ENCODE data around the gene PRDX6. TPM values are rescaled to one million over a fixed set of nuclear protein-coding genes. Genes with fewer than 3 reads are reported as not detected.
A peak's percentile ranks its signal among the peaks of the same experiment; 100 is the strongest.

Gene PRDX6, protein sequence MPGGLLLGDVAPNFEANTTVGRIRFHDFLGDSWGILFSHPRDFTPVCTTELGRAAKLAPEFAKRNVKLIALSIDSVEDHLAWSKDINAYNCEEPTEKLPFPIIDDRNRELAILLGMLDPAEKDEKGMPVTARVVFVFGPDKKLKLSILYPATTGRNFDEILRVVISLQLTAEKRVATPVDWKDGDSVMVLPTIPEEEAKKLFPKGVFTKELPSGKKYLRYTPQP
- polyA plus RNA-seq (ENCODE audit: insufficient read length in 10 of 10): 100 to 1,000 TPM; 356 to 645 (median 456) TPM
- long read RNA-seq, donor 1, transcript PRDX6-201 (5 exons, 1,751 nt): major isoform, 213 of 343 reads
- long read RNA-seq, donor 1, transcript PRDX6-203 (4 exons, 859 nt): minor isoform, 9 of 343 reads
- long read RNA-seq, donor 1, partial matches to known transcripts: 98 of 343 reads
- long read RNA-seq, donor 1, other reads (novel, unspliced or antisense): 19 of 343 reads
- long read RNA-seq, donor 2, transcript PRDX6-203 (4 exons, 859 nt): minor isoform, 8 of 251 reads
- long read RNA-seq, donor 2, transcript PRDX6-201 (5 exons, 1,751 nt): major isoform, 183 of 251 reads
- long read RNA-seq, donor 2, partial matches to known transcripts: 53 of 251 reads
- long read RNA-seq, donor 2, other reads (novel, unspliced or antisense): 5 of 251 reads
- long read RNA-seq, donor 3: 0 reads
- long read RNA-seq, donor 4, transcript PRDX6-203 (4 exons, 859 nt): minor isoform, 6 of 214 reads
- long read RNA-seq, donor 4, transcript PRDX6-201 (5 exons, 1,751 nt): major isoform, 147 of 214 reads
- long read RNA-seq, donor 4, partial matches to known transcripts: 61 of 214 reads
- long read RNA-seq, donor 4, other reads (novel, unspliced or antisense): 0 of 214 reads
- long read RNA-seq, donor 5, transcript PRDX6-201 (5 exons, 1,751 nt): major isoform, 239 of 394 reads
- long read RNA-seq, donor 5, transcript PRDX6-203 (4 exons, 859 nt): minor isoform, 22 of 394 reads
- long read RNA-seq, donor 5, partial matches to known transcripts: 115 of 394 reads
- long read RNA-seq, donor 5, other reads (novel, unspliced or antisense): 15 of 394 reads
- long read RNA-seq, donor 6, transcript PRDX6-201 (5 exons, 1,751 nt): major isoform, 217 of 286 reads
- long read RNA-seq, donor 6, transcript PRDX6-203 (4 exons, 859 nt): minor isoform, 8 of 286 reads
- long read RNA-seq, donor 6, partial matches to known transcripts: 54 of 286 reads
- long read RNA-seq, donor 6, other reads (novel, unspliced or antisense): 7 of 286 reads
- long read RNA-seq, donor 7, transcript PRDX6-203 (4 exons, 859 nt): minor isoform, 9 of 205 reads
- long read RNA-seq, donor 7, transcript PRDX6-201 (5 exons, 1,751 nt): major isoform, 146 of 205 reads
- long read RNA-seq, donor 7, partial matches to known transcripts: 47 of 205 reads
- long read RNA-seq, donor 7, other reads (novel, unspliced or antisense): 0 of 205 reads
- long read RNA-seq, donor 8, transcript PRDX6-201 (5 exons, 1,751 nt): major isoform, 141 of 211 reads
- long read RNA-seq, donor 8, transcript PRDX6-203 (4 exons, 859 nt): minor isoform, 7 of 211 reads
- long read RNA-seq, donor 8, partial matches to known transcripts: 61 of 211 reads
- long read RNA-seq, donor 8, other reads (novel, unspliced or antisense): 0 of 211 reads
- long read RNA-seq, donor 9, transcript PRDX6-201 (5 exons, 1,751 nt): major isoform, 17 of 31 reads
- long read RNA-seq, donor 9, partial matches to known transcripts: 12 of 31 reads
- long read RNA-seq, donor 9, other reads (novel, unspliced or antisense): 0 of 31 reads

DNA sequence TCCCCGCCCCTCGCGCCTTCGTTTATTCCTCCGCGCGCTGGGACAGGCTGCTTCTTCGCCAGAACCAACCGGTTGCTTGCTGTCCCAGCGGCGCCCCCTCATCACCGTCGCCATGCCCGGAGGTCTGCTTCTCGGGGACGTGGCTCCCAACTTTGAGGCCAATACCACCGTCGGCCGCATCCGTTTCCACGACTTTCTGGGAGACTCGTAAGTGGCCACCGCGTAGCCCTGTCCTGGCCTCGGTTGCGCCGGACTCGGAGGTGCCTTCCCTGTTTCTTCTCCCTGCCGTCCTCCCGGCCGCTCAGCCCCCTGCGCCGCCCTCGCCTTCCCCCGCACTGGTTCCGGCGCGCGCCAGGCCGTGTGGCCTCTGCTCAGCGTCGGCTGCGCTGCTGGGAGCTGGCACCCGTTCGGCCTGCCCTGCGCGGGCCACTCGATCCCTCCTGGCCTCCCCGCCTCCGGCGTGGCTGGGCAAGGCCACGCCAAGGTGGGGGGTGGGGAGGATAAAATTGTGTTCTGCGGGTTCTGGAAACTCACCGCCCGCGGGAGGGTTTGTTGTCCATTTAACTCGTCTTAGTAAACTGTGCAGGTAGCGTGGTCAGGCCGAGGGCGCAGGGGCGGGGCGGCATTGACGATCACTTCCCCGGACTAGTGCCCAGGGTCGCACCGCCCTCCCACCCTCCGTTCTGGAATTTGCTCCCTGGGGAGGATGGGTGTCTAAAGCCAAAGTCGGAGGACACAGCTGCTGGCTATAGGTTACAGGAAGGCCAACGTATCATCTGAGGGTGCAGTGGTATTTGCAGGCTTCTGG is at the start of gene PRDX6:
PRDX6 (plus strand) TSS at position 50 of the 808 bp plus-strand sequence; CDS start at position 113, 63 bp downstream.
- DNase-seq: peak; percentile 86 to 93 (median 88)

DNA sequence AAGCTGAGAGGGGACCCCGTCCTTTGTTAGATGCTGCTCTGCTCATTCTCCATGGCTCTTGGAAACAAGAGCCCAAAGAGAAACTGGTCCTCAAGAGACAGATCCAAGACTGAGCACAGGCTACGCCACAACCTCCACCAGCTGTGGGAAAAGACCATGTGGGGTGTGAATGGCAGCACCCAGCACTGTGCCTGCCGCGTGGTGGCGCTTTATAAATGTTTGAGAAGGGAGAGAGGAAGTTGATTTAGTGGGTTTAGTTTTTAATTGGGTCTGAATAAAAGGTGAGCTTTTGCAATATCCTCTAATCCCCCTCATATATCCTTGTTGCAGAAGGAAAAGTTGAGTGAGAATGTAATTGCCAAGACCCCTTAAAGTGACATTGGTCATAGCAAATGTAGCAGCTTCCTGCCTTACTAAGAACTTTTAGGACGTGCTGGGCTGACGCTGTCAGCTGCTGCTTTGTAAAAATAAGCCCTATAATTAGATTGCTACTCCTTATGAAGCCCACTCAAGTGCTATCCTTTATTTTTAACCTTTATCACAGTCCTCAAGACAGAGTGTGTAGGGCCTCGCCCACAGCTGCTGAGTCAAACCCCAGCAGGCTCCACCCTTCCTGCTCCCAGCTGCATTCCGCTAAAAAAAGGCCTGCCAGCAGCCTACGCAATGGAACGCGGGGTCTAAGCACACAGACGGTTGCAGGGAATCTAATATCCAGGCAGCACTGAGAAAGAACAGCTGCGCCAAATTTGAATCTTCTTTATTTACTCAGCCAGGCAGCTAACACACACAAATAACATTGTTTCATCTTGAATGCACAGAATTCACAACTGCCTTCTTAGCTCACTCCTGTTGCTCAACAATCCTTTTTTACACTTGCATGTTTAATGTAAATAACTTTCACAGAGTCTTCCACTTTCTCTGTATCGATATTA is 47.4 kb upstream of the PRDX6 start:
- DNase-seq: peak; percentile 96 to 99 (median 98)

DNA sequence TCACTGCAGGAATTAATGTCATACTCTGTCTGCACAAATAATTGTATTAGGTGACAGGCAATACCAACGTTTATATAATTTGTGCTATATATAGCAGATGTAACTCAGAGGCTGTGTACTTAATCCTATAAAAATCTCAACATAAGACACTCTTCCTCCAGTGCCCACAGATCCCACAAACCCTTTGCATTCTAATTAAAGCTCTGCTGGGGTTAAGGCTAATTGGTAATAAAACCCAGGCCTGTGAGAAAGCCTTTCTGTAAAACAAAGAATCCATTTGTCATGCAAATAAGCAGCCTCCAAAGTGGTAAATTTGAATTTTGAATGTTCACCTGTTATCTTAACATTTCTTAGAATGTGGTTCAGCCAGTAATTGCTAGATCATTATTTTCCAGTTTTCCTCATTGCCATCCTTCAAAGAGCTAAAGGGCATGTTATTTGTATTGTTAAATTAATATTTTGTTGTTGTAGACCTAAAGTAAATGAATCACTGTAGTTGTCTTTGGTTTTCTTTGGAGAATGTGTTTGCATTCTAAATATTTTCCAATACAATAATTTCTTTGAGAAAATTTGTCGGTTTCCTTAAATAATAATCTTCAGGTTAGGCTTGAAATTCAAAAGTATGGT is 46.3 kb upstream of the PRDX6 start:
- DNase-seq: no peak

GRCh38 chr1:173431304-173432045 is 45.7 kb upstream of the PRDX6 start:
- peak; percentile 89 to 92 (median 91) for DNase-seq

DNA sequence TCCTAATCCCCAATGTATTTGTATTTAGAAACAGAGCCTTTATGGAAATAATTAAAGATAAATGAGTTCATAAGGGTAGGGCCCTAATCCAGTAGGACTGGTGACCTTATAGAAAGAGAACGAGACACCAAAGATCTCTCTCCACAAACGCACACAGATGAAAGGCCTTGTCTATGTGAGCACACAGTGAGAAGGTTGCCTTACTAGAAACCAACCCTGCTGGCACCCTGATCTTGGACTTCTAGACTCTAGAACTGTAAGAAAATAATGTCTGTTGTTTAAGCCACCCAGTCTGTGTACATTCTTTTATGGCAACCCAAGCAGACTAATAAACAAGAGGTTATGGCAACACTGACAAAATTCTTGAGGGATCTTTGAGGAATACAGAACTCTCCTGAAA is 44.8 kb upstream of the PRDX6 start:
- no peak for DNase-seq

DNA sequence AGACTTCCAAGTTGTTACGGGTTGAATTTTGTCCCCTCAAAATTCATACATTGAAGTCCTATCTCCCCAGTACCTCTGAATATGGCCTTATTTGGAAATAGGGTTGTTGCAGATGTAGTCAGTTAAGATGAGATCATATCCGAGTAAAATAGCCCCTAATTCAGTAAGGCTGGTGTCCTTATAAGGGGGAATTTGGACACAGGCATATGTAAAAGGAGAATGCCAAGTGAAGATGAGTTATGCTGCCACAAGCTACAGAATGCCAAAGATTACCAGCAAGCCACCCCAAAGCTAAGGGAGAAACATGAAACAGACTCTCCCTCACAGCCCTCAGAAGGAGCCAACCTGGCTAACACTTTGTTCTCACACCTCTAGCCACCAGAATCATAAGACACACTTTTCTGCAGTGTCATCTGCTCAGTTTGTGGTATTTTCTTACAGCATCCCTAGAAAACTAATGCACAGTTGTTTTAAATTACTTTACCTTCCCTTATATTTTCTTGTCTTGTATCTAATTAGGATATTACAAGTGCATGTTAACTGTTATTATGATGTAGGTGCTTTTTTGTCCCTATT is 43.3 kb upstream of the PRDX6 start:
- DNase-seq: no peak

- no peak for DNase-seq
Measured at GRCh38 chr1:173436841-173437428, 40.2 kb upstream of the PRDX6 start.

- DNase-seq: no peak
Measured at GRCh38 chr1:173438675-173439074, 38.5 kb upstream of the PRDX6 start.

DNA sequence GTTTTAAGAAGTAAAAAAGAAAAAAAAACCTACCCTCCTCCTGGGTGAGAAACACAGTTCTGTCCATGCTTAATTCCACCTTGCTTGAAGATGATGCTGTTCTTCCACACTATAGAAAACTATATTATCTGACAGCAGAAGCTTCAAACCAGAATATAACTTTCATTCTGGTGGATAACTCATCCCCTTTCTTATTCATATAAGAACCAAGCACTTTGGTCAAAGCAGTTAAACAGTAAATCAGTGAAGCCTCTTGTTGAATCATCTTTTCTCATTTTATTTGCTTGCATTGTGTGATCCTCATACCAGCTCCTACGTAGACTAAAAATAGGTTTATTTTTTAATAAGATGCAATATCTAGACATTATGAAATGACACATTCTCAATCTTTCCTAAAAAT is 36.7 kb upstream of the PRDX6 start:
- DNase-seq: no peak

- no peak for DNase-seq
Measured at GRCh38 chr1:173444757-173445156, 32.4 kb upstream of the PRDX6 start.

DNA sequence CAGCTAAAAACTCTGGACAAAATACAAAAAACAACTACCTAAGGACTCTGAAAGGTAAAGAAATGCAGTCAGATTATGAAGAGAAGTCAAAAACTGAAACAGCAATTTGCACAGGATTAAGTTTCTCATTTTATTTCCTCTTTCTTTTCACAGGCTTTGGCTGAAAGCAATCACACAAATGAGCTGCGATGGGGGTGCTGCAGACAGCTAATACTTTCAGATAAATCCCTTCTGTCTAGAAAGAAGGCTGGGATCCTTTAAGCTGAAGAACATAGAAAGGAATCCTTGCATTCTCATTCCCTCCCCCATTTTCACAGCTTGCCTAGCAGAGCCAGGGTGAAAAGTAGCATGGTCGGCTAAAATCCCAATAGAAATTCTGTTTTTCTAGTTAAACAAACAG is 32.0 kb upstream of the PRDX6 start:
- no peak for DNase-seq

DNA sequence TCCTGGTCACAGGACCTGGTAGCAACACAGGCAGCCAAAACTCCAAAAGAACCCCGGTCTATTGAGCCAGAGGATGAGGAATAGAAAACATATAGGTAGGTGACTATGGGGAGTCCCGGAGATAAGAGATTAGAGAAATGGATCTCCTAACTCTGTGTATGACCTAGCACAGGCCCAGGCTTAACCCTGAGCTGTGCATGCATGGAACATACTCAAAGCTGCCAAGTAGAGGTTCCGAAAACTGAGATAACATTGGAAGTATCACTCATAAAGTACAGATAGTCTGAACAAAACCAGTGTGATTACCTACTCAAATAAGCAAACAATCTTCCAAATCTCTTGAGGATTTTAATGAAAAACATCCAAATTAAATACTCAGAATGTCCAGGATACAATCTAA is 31.5 kb upstream of the PRDX6 start:
- DNase-seq: no peak

DNA sequence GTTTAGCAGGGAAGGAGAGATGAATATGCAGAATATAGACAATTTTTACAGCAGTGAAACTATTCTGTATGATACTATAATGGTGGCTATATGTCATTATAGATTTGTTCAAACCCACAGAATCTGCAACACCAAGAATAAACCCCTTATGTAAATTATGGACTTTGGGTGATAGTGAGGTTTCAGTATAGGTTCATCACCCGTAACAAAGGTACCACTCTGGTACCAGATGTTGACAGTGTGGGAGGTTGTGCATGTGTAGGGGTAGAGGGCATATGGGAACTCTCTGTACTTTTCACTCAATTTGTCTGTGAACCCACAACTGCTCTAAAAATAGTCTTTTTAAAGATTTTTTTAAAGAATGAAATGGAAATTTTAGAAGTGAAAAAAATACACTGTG is 29.9 kb upstream of the PRDX6 start:
- DNase-seq: no peak

DNA sequence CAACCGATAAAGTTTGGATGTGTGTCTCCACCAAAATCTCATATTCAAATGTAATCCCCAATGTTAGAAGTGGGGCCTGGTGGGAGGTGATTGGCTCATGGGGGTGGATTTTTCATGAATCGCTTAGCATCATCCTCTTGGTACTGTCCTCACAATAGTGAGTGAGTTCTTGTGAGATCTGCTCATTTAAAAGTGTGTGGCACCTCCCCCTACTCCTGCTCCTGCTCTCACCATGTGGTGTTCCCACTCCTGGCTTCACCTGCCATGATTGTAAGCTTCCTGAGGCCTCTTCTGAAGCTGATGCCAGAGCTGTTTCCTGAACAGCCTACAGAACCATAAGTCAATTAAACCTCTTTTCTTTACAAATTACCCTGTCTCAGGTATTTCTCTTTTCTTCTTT is 28.2 kb upstream of the PRDX6 start:
- DNase-seq: no peak

GRCh38 chr1:173451981-173452380 is 25.2 kb upstream of the PRDX6 start:
- no peak for DNase-seq

- DNase-seq: no peak
Measured at GRCh38 chr1:173453982-173454381, 23.2 kb upstream of the PRDX6 start.

All from muscle of back (tissue), 13 donors.